Measurements from ENCODE around the gene TRAIP. TPM values are rescaled to one million over a fixed set of nuclear protein-coding genes. Genes with fewer than 3 reads are reported as not detected.
A peak's percentile ranks its signal among the peaks of the same experiment; 100 is the strongest.

The TRAIP gene
- total and polyA plus RNA-seq, 2 experiments from 2014 or later, result 4.5 to 5.2 TPM

GRCh38 chr3:49812916-49813496 lies 43.4 kb downstream of the TRAIP start:
- Histone ChIP-seq H3K9me2 (ENCODE audit: insufficient read depth) (no peaks in the 10 kb centered on the region), H3K4me1 (ENCODE audit: insufficient read depth) (peaks cover 13% of the 10 kb centered on the region), H3K4me3 (peak overlapping the region; percentile 75), H3K9me3 (ENCODE audit: low read depth) (no peaks in the 10 kb centered on the region), H3K27me3 (replicated peaks; ENCODE audit: insufficient read depth) (no peaks in the 10 kb centered on the region), H2AFZ (peak overlapping the region; percentile 93), H3K4me2 (ENCODE audit: unreplicated experiment) (peak overlapping the region; percentile 91), H3K36me3 (ENCODE audit: low read depth) (no peaks in the 10 kb centered on the region), H3K27ac (peak overlapping the region; percentile 59; the same call in 1 of the 2 replicates), H3K79me2 (ENCODE audit: insufficient read depth) (no peaks in the 10 kb centered on the region), H4K20me1 (ENCODE audit: insufficient read depth) (no peaks in the 10 kb centered on the region), H3K9ac (peak overlapping the region; percentile 84), H3F3A (ENCODE audit: insufficient read depth) (no peaks in the 10 kb centered on the region)
- TF ChIP-seq EZH2 (IDR thresholded peaks at IDR 0.05; ENCODE audit: insufficient read depth, poor library complexity, severe bottlenecking), result no peak
- TF ChIP-seq EZH2phosphoT487 (IDR thresholded peaks at IDR 0.05; ENCODE audit: insufficient read depth, low read depth), result no peak
- in situ Hi-C loops (cut with MboI), result no loop called here
- peak; percentile 56 for DNase-seq
- 15 to 21% methylated on average over 9 of the region's 9 CpGs for WGBS, 2 experiments (ENCODE audit: low coverage in 1 of 2, low lambda C conversion rate in 2 of 2, missing lambda C conversion rate in 2 of 2)

GRCh38 chr3:49807431-49808114 lies 48.8 kb downstream of the TRAIP start:
- no peaks in the 10 kb centered on the region for H3K9me2 ChIP-seq (ENCODE audit: insufficient read depth)
- H3K4me1 ChIP-seq (ENCODE audit: insufficient read depth), result peaks cover 16% of the 10 kb centered on the region
- in situ Hi-C loops (cut with MboI), result no loop called here
- WGBS, 2 experiments (ENCODE audit: low coverage in 1 of 2, low lambda C conversion rate in 2 of 2, missing lambda C conversion rate in 2 of 2), result 93 to 95% methylated on average over 13 of the region's 13 CpGs
- no peaks in the 10 kb centered on the region for H3F3A ChIP-seq (ENCODE audit: insufficient read depth)
- no peak overlapping the region for H3K27ac ChIP-seq
- no peaks in the 10 kb centered on the region for H3K79me2 ChIP-seq (ENCODE audit: insufficient read depth)
- H3K36me3 ChIP-seq (ENCODE audit: low read depth), result no peaks in the 10 kb centered on the region
- H3K9ac ChIP-seq, result no peak overlapping the region
- no peak overlapping the region for H2AFZ ChIP-seq
- TF ChIP-seq EZH2 (IDR thresholded peaks at IDR 0.05; ENCODE audit: insufficient read depth, poor library complexity, severe bottlenecking), result no peak
- TF ChIP-seq EZH2phosphoT487 (IDR thresholded peaks at IDR 0.05; ENCODE audit: insufficient read depth, low read depth), result no peak
- DNase-seq, result no peak
- H3K4me2 ChIP-seq (ENCODE audit: unreplicated experiment), result no peak overlapping the region
- H3K27me3 ChIP-seq (replicated peaks; ENCODE audit: insufficient read depth), result no peaks in the 10 kb centered on the region
- no peaks in the 10 kb centered on the region for H3K9me3 ChIP-seq (ENCODE audit: low read depth)
- no peak overlapping the region for H3K4me3 ChIP-seq
- H4K20me1 ChIP-seq (ENCODE audit: insufficient read depth), result no peaks in the 10 kb centered on the region

- Histone ChIP-seq H3K4me2 (ENCODE audit: unreplicated experiment) (no peak overlapping the region), H3K27ac (no peak overlapping the region), H4K20me1 (ENCODE audit: insufficient read depth) (no peaks in the 10 kb centered on the region), H3K27me3 (replicated peaks; ENCODE audit: insufficient read depth) (no peaks in the 10 kb centered on the region), H3K79me2 (ENCODE audit: insufficient read depth) (no peaks in the 10 kb centered on the region), H3F3A (ENCODE audit: insufficient read depth) (no peaks in the 10 kb centered on the region), H2AFZ (no peak overlapping the region), H3K4me3 (no peak overlapping the region), H3K9me3 (ENCODE audit: low read depth) (no peaks in the 10 kb centered on the region), H3K9me2 (ENCODE audit: insufficient read depth) (no peaks in the 10 kb centered on the region), H3K36me3 (ENCODE audit: low read depth) (no peaks in the 10 kb centered on the region), H3K4me1 (ENCODE audit: insufficient read depth) (peaks cover 18% of the 10 kb centered on the region), H3K9ac (no peak overlapping the region)
- WGBS, 2 experiments (ENCODE audit: low coverage in 1 of 2, low lambda C conversion rate in 2 of 2, missing lambda C conversion rate in 2 of 2), result 91 to 96% methylated on average over 2 of the region's 2 CpGs
- in situ Hi-C loops (cut with MboI), result no loop called here
- no peak for DNase-seq
- TF ChIP-seq EZH2phosphoT487 (IDR thresholded peaks at IDR 0.05; ENCODE audit: insufficient read depth, low read depth) (no peak), EZH2 (IDR thresholded peaks at IDR 0.05; ENCODE audit: insufficient read depth, poor library complexity, severe bottlenecking) (no peak)
These were observed 49.5 kb downstream of the TRAIP start for GRCh38 chr3:49806850-49807249.

GRCh38 chr3:49805897-49806701 lies 50.3 kb downstream of the TRAIP start:
- Histone ChIP-seq H3F3A (ENCODE audit: insufficient read depth) (no peaks in the 10 kb centered on the region), H3K4me1 (ENCODE audit: insufficient read depth) (peaks cover 18% of the 10 kb centered on the region), H4K20me1 (ENCODE audit: insufficient read depth) (no peaks in the 10 kb centered on the region), H3K9me2 (ENCODE audit: insufficient read depth) (no peaks in the 10 kb centered on the region), H3K27me3 (replicated peaks; ENCODE audit: insufficient read depth) (no peaks in the 10 kb centered on the region), H3K4me3 (no peak overlapping the region), H2AFZ (no peak overlapping the region), H3K4me2 (ENCODE audit: unreplicated experiment) (peak overlapping the region; percentile 50), H3K9ac (0 out of 2 replicates have a peak overlapping the region, but pooled peaks have one; percentile 28), H3K36me3 (ENCODE audit: low read depth) (no peaks in the 10 kb centered on the region), H3K9me3 (ENCODE audit: low read depth) (no peaks in the 10 kb centered on the region), H3K27ac (no peak overlapping the region), H3K79me2 (ENCODE audit: insufficient read depth) (no peaks in the 10 kb centered on the region)
- no peak for DNase-seq
- TF ChIP-seq EZH2phosphoT487 (IDR thresholded peaks at IDR 0.05; ENCODE audit: insufficient read depth, low read depth) (no peak), EZH2 (IDR thresholded peaks at IDR 0.05; ENCODE audit: insufficient read depth, poor library complexity, severe bottlenecking) (no peak)
- 77% methylated on average over 10 to 11 of the region's 11 CpGs for WGBS, 2 experiments (ENCODE audit: low coverage in 1 of 2, low lambda C conversion rate in 2 of 2, missing lambda C conversion rate in 2 of 2)
- in situ Hi-C loops (cut with MboI), result no loop called here
